Gastroesophageal sphincter (tissue), 4 donors: Measurements from ENCODE around the gene KCNK2. TPM values are rescaled to one million over a fixed set of nuclear protein-coding genes. Genes with fewer than 3 reads are reported as not detected.

Experiments used
- ATAC-seq: fragments of 150-250 bp; one replicate; pipeline ENCODE4 v1.9.1; 2016; ENCODE audit warnings: mild to moderate bottlenecking, moderate library complexity
- H3K27ac ChIP-seq, 4 donors: fragments of 200-600 bp; sonication (generic) in 3 of 4; 1 replicate in 3 of 4; 2 replicates in 1 of 4; pipeline ENCODE4 v1.5.1; 2016 to 2019
- H3K27me3 ChIP-seq: fragments of 200-600 bp; sonication (generic); one replicate; pipeline ENCODE4 v1.5.1; 2019
- H3K36me3 ChIP-seq, 2 donors: fragments of 200-600 bp; sonication (generic); one replicate each; pipeline ENCODE4 v1.5.1; 2019; ENCODE audit warnings: control low read depth in 1 of 2
- H3K4me1 ChIP-seq, 3 donors: fragments of 200-600 bp; sonication (generic); 1 replicate in 2 of 3; 2 replicates in 1 of 3; pipeline ENCODE4 v1.5.1; 2016 to 2019; ENCODE audit warnings: control low read depth in 2 of 3
- H3K4me3 ChIP-seq, 2 donors: fragments of 200-600 bp; sonication (generic); one replicate each; pipeline ENCODE4 v1.5.1; 2019; ENCODE audit warnings: mild to moderate bottlenecking in 1 of 2, moderate library complexity in 1 of 2
- H3K9me3 ChIP-seq, 3 donors: fragments of 200-600 bp; sonication (generic); one replicate each; pipeline ENCODE4 v1.5.1; 2017 to 2019; ENCODE audit warnings: control low read depth in 2 of 3
- EP300 ChIP-seq: sonication (generic); formaldehyde crosslinking; IDR thresholded peaks from one replicate; pipeline ENCODE4 v1.6.1; 2017; ENCODE audit warnings: antibody characterized with exemption, mild to moderate bottlenecking
- POLR2A ChIP-seq, 2 donors: fragments of 450-650 bp; IDR thresholded peaks; one replicate each; pipeline ENCODE4 v1.6.1; 2017; ENCODE audit warnings: antibody characterized with exemption in 2 of 2, mild to moderate bottlenecking in 2 of 2, moderate library complexity in 1 of 2
- POLR2AphosphoS5 ChIP-seq: sonication (generic); formaldehyde crosslinking; IDR thresholded peaks from one replicate; pipeline ENCODE4 v1.6.1; 2017; ENCODE audit warnings: antibody characterized with exemption
- WGBS, 2 donors: methylation state at CpG; one replicate each; pipeline ENCODE4 v1.1.5; 2018; ENCODE audit warnings: low coverage in 1 of 2; 5-methylcytosine and 5-hydroxymethylcytosine counted together
- total RNA-seq, 4 donors: library from RNA; depleted of rRNA; stranded (reverse); fragments of >200 nt; gene quantifications; one replicate each; pipeline ENCODE4 v1.1.0, GENCODE V29; 2016
- TF ChIP-seq, protein P1 (sequence below), 4 experiments: fragments of 200-600 bp in 2 of 4; fragments of 450-650 bp in 2 of 4; sonication (generic) in 1 of 4; IDR thresholded peaks; one replicate each; pipeline ENCODE4 v1.5.1; 2017 to 2019; ENCODE audit warnings: antibody characterized with exemption in 4 of 4, mild to moderate bottlenecking in 2 of 4, moderate library complexity in 2 of 4

KCNK2 gene
- total RNA-seq, 4 donors from 2014 or later, result 1.1 to 3.7 (median 1.6) TPM

GRCh38 chr1:215137985-215138384 lies 55.4 kb downstream of the KCNK2 start:
- TF ChIP-seq, protein P1, sequence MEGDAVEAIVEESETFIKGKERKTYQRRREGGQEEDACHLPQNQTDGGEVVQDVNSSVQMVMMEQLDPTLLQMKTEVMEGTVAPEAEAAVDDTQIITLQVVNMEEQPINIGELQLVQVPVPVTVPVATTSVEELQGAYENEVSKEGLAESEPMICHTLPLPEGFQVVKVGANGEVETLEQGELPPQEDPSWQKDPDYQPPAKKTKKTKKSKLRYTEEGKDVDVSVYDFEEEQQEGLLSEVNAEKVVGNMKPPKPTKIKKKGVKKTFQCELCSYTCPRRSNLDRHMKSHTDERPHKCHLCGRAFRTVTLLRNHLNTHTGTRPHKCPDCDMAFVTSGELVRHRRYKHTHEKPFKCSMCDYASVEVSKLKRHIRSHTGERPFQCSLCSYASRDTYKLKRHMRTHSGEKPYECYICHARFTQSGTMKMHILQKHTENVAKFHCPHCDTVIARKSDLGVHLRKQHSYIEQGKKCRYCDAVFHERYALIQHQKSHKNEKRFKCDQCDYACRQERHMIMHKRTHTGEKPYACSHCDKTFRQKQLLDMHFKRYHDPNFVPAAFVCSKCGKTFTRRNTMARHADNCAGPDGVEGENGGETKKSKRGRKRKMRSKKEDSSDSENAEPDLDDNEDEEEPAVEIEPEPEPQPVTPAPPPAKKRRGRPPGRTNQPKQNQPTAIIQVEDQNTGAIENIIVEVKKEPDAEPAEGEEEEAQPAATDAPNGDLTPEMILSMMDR (IDR thresholded peaks at IDR 0.05), result no peak
- no peak for TF ChIP-seq EP300
- TF ChIP-seq POLR2AphosphoS5, result no peak
- no peak for TF ChIP-seq POLR2A (IDR thresholded peaks at IDR 0.05)
- Histone ChIP-seq H3K4me1 (no peaks in the 10 kb centered on the region), H3K4me3 (no peak overlapping the region), H3K36me3 (no peaks in the 10 kb centered on the region), H3K27me3 (no peaks in the 10 kb centered on the region), H3K9me3 (peaks cover 0 to 16% (median 0%) of the 10 kb centered on the region in 3 donors), H3K27ac (no peak overlapping the region)
- no peak for ATAC-seq
- WGBS, 2 donors, result 38 to 39% methylated on average over 2 of the region's 2 CpGs

- TF ChIP-seq, protein P1 (IDR thresholded peaks at IDR 0.05), result no peak
- TF ChIP-seq POLR2AphosphoS5 (no peak), POLR2A (IDR thresholded peaks at IDR 0.05) (no peak), EP300 (no peak)
- WGBS, 2 donors, result 79 to 83% methylated on average over 1 of the region's 1 CpG
- Histone ChIP-seq H3K4me3 (no peak overlapping the region), H3K9me3 (peaks cover 0 to 17% (median 0%) of the 10 kb centered on the region in 3 donors), H3K36me3 (no peaks in the 10 kb centered on the region), H3K4me1 (no peaks in the 10 kb centered on the region), H3K27me3 (no peaks in the 10 kb centered on the region), H3K27ac (no peak overlapping the region)
- no peak for ATAC-seq
Observed at GRCh38 chr1:215140135-215140534, 57.6 kb downstream of the KCNK2 start.

DNA sequence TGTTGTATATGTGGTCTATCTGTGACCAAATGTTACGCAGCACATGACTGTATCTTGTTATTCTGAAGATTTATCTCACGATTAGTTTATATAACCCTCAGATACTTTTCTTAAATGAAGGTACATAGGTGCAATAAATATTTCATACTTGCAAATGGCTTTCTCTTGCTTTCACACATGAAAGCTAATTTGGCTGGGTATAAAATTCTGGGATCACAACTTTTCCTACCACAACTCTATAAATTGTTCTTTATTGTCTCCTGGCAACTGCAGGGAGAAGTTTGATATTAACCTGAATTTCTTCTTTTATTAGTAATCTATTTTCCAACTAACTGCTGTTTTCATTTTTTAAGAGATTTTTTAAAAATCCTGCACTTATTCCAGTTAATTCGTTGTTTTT lies 58.9 kb downstream of the KCNK2 start:
- Histone ChIP-seq H3K4me3 (no peak overlapping the region), H3K27ac (no peak overlapping the region), H3K27me3 (no peaks in the 10 kb centered on the region), H3K4me1 (no peaks in the 10 kb centered on the region), H3K36me3 (no peaks in the 10 kb centered on the region), H3K9me3 (peaks cover 0 to 17% (median 0%) of the 10 kb centered on the region in 3 donors)
- 89 to 100% methylated on average over 2 to 3 of the region's 3 CpGs for WGBS, 2 donors
- TF ChIP-seq, protein P1 (IDR thresholded peaks at IDR 0.05), result no peak
- TF ChIP-seq POLR2AphosphoS5 (no peak), EP300 (no peak), POLR2A (IDR thresholded peaks at IDR 0.05) (no peak)
- ATAC-seq, result no peak

DNA sequence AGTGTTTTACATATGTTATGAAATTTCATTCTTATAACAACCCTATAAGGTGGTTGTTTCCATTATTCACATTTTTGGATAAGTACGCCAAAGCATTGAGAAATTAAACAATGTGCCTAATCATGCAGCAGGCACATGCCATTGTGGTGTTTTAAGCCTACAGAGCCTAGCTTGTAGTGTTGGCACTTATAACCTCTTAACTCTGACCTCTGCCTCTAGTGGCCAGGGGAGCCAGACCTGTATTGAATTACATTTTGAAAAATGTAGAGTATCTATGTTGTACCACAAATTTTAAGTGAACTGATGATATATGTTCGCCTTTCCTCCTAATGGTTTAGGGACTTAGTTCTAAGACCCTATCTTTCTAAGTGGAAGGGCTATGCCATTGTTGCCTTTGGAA lies 61.0 kb downstream of the KCNK2 start:
- no peak for TF ChIP-seq POLR2A (IDR thresholded peaks at IDR 0.05)
- TF ChIP-seq, protein P1 (IDR thresholded peaks at IDR 0.05), result no peak
- TF ChIP-seq POLR2AphosphoS5, result no peak
- TF ChIP-seq EP300, result no peak
- 76 to 83% methylated on average over 2 of the region's 2 CpGs for WGBS, 2 donors
- ATAC-seq, result no peak

DNA sequence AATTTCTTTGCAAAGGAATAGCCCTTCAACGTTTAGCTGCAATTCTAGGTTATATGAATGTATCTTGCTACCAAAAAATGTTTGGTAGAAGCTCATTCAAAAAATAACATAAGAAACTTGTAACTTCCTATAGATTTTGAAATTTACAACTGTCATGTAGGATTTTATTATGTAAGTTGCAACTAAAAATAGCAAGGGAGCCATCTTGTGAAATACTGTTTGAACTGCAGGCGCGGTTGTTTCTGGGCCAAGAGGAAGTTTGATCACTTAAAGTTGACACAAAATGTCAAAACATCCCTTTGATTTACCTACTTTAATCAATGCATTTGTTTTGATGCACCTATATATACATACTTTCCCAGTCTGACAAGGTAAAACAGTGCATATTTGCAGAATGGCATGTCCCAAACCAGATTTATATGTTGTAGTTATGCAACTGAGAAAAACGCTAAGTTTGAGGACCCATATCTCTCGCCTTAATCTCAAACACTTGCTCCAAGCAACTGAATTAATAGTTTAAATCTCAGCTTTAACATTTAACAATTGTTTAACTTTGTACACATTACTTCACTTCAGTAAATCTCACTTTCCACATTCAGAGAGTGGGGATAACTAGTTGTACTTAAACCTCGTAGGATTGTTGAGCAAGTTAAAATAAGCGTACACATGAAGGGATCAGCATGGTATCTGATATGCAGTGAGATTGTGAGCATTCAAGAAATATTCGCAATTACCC lies 63.9 kb downstream of the KCNK2 start:
- ATAC-seq, result no peak
- WGBS, 2 donors, result 54 to 66% methylated on average over 8 of the region's 8 CpGs
- no peak for TF ChIP-seq POLR2A (IDR thresholded peaks at IDR 0.05)
- TF ChIP-seq POLR2AphosphoS5, result no peak
- TF ChIP-seq, protein P1 (IDR thresholded peaks at IDR 0.05), result no peak
- TF ChIP-seq EP300, result no peak
- peaks cover 0 to 15% (median 0%) of the 10 kb centered on the region in 3 donors for H3K9me3 ChIP-seq
- H3K4me3 ChIP-seq, result no peak overlapping the region
- H3K36me3 ChIP-seq, result no peaks in the 10 kb centered on the region
- H3K27ac ChIP-seq, result no peak overlapping the region
- no peaks in the 10 kb centered on the region for H3K27me3 ChIP-seq
- H3K4me1 ChIP-seq, result no peaks in the 10 kb centered on the region

More for the DNA sequence above, 61.0 kb downstream of the KCNK2 start:
- H3K4me3 ChIP-seq, result no peak overlapping the region
- no peaks in the 10 kb centered on the region for H3K4me1 ChIP-seq
- H3K9me3 ChIP-seq, result peaks cover 0 to 17% (median 0%) of the 10 kb centered on the region in 3 donors
- no peaks in the 10 kb centered on the region for H3K36me3 ChIP-seq
- H3K27ac ChIP-seq, result no peak overlapping the region
- no peaks in the 10 kb centered on the region for H3K27me3 ChIP-seq
